Measurements from ENCODE around the gene GALNT10.

- TF ChIP-seq CTCF (IDR thresholded peaks at IDR 0.05) (no peak), POLR2A (IDR thresholded peaks at IDR 0.05) (no peak)
Measured at GRCh38 chr5:154428208-154428607, 237.7 kb downstream of the GALNT10 start.
